Activated T-cell treated with anti-CD3 and anti-CD28 coated beads, Interleukin-2, amount 50 U/mL, for 24 hours (primary cell): ENCODE measurements around the gene KHK.

Experiments
- DNase-seq: peaks from one replicate; pipeline ENCODE4 v3.0.0-alpha.2; 2020
- H3K27ac Mint-ChIP-seq: 2 replicates; pipeline ENCODE4 v1.8.0; 2020; ENCODE audit warnings: mild to moderate bottlenecking, mixed read lengths
- H3K27me3 Mint-ChIP-seq: 2 replicates; pipeline ENCODE4 v1.8.0; 2020; ENCODE audit warnings: mixed read lengths
- H3K36me3 Mint-ChIP-seq: 2 replicates; pipeline ENCODE4 v1.8.0; 2020; ENCODE audit warnings: low read depth, mixed read lengths
- H3K4me1 Mint-ChIP-seq: 2 replicates; pipeline ENCODE4 v1.8.0; 2020; ENCODE audit warnings: low read depth, mixed read lengths
- H3K4me3 Mint-ChIP-seq: 2 replicates; pipeline ENCODE4 v1.8.0; 2020; ENCODE audit warnings: mild to moderate bottlenecking, moderate library complexity, mixed read lengths
- H3K9me3 Mint-ChIP-seq: 2 replicates; pipeline ENCODE4 v1.8.0; 2020; ENCODE audit warnings: mixed read lengths

KHK gene

GRCh38 chr2:27083410-27084296 is 2.9 kb upstream of the KHK start:
- Mint-ChIP-seq H3K4me1 (peaks cover 39% of the 10 kb centered on the region), H3K27me3 (no peaks in the 10 kb centered on the region), H3K4me3 (no peak overlapping the region), H3K36me3 (no peaks in the 10 kb centered on the region), H3K27ac (no peak overlapping the region), H3K9me3 (no peaks in the 10 kb centered on the region)
- no peak for DNase-seq

- Mint-ChIP-seq H3K27me3 (no peaks in the 10 kb centered on the region), H3K4me3 (peak overlapping the region; percentile 84), H3K27ac (no peak overlapping the region), H3K9me3 (no peaks in the 10 kb centered on the region), H3K4me1 (peaks cover 39% of the 10 kb centered on the region), H3K36me3 (no peaks in the 10 kb centered on the region)
- no peak for DNase-seq
Measured at GRCh38 chr2:27084297-27085061, 2.1 kb upstream of the KHK start.

GRCh38 chr2:27085062-27085672 is 1.4 kb upstream of the KHK start:
- H3K27ac Mint-ChIP-seq = peak overlapping the region; percentile 64
- H3K4me3 Mint-ChIP-seq = peak overlapping the region; percentile 84
- H3K27me3 Mint-ChIP-seq = no peaks in the 10 kb centered on the region
- H3K9me3 Mint-ChIP-seq = no peaks in the 10 kb centered on the region
- H3K4me1 Mint-ChIP-seq = peaks cover 37% of the 10 kb centered on the region
- DNase-seq = no peak
- H3K36me3 Mint-ChIP-seq = no peaks in the 10 kb centered on the region

GRCh38 chr2:27085673-27086089 is 891 bp upstream of the KHK start:
- H3K36me3 Mint-ChIP-seq = no peaks in the 10 kb centered on the region
- H3K4me1 Mint-ChIP-seq = peaks cover 33% of the 10 kb centered on the region
- DNase-seq = peak; percentile 72
- no peaks in the 10 kb centered on the region for H3K27me3 Mint-ChIP-seq
- H3K27ac Mint-ChIP-seq = peak overlapping the region; percentile 64
- H3K9me3 Mint-ChIP-seq = no peaks in the 10 kb centered on the region
- H3K4me3 Mint-ChIP-seq = peak overlapping the region; percentile 84

GRCh38 chr2:27086090-27086723 is 365 bp upstream of the KHK start:
- Mint-ChIP-seq H3K27me3 (no peaks in the 10 kb centered on the region), H3K36me3 (no peaks in the 10 kb centered on the region), H3K4me1 (peaks cover 28% of the 10 kb centered on the region), H3K9me3 (no peaks in the 10 kb centered on the region), H3K27ac (peak overlapping the region; percentile 91), H3K4me3 (peak overlapping the region; percentile 84)
- DNase-seq = peak; percentile 100

GRCh38 chr2:27087823-27088410 is 1.3 kb downstream of the KHK start:
- H3K9me3 Mint-ChIP-seq = no peaks in the 10 kb centered on the region
- H3K4me3 Mint-ChIP-seq = peak overlapping the region; percentile 84
- DNase-seq = no peak
- no peak overlapping the region for H3K27ac Mint-ChIP-seq
- H3K27me3 Mint-ChIP-seq = no peaks in the 10 kb centered on the region
- H3K36me3 Mint-ChIP-seq = no peaks in the 10 kb centered on the region
- peaks cover 20% of the 10 kb centered on the region for H3K4me1 Mint-ChIP-seq

- no peaks in the 10 kb centered on the region for H3K36me3 Mint-ChIP-seq
- no peak for DNase-seq
- no peak overlapping the region for H3K4me3 Mint-ChIP-seq
- H3K27ac Mint-ChIP-seq = no peak overlapping the region
- H3K4me1 Mint-ChIP-seq = peaks cover 19% of the 10 kb centered on the region
- H3K27me3 Mint-ChIP-seq = no peaks in the 10 kb centered on the region
- no peaks in the 10 kb centered on the region for H3K9me3 Mint-ChIP-seq
Measured at GRCh38 chr2:27088634-27089033, 2.1 kb downstream of the KHK start.

GRCh38 chr2:27089111-27089954 is 2.8 kb downstream of the KHK start:
- Mint-ChIP-seq H3K4me1 (peaks cover 19% of the 10 kb centered on the region), H3K36me3 (no peaks in the 10 kb centered on the region), H3K4me3 (no peak overlapping the region), H3K27ac (no peak overlapping the region), H3K9me3 (no peaks in the 10 kb centered on the region), H3K27me3 (no peaks in the 10 kb centered on the region)
- no peak for DNase-seq

GRCh38 chr2:27091746-27092695 is 5.4 kb downstream of the KHK start:
- no peak for DNase-seq
- peaks cover 22% of the 10 kb centered on the region for H3K4me1 Mint-ChIP-seq
- H3K27me3 Mint-ChIP-seq = no peaks in the 10 kb centered on the region
- H3K4me3 Mint-ChIP-seq = no peak overlapping the region
- H3K27ac Mint-ChIP-seq = no peak overlapping the region
- no peaks in the 10 kb centered on the region for H3K9me3 Mint-ChIP-seq
- no peaks in the 10 kb centered on the region for H3K36me3 Mint-ChIP-seq

- no peaks in the 10 kb centered on the region for H3K27me3 Mint-ChIP-seq
- no peak overlapping the region for H3K27ac Mint-ChIP-seq
- DNase-seq = no peak
- peaks cover 15% of the 10 kb centered on the region for H3K4me1 Mint-ChIP-seq
- no peaks in the 10 kb centered on the region for H3K9me3 Mint-ChIP-seq
- H3K4me3 Mint-ChIP-seq = no peak overlapping the region
- H3K36me3 Mint-ChIP-seq = no peaks in the 10 kb centered on the region
Measured at GRCh38 chr2:27092696-27093429, 6.3 kb downstream of the KHK start.

GRCh38 chr2:27093430-27094352 is 7.1 kb downstream of the KHK start:
- DNase-seq = no peak
- Mint-ChIP-seq H3K27me3 (no peaks in the 10 kb centered on the region), H3K4me1 (peaks cover 16% of the 10 kb centered on the region), H3K27ac (no peak overlapping the region), H3K36me3 (peaks cover under 1% of the 10 kb centered on the region), H3K4me3 (no peak overlapping the region), H3K9me3 (no peaks in the 10 kb centered on the region)
